ENCODE data around the gene CNKSR2. TPM values are rescaled to one million over a fixed set of nuclear protein-coding genes. Genes with fewer than 3 reads are reported as not detected.

CNKSR2 gene
- total and polyA plus RNA-seq, 11 donors: 0.07 to 3.0 (median 0.47) TPM; not detected in 1

DNA sequence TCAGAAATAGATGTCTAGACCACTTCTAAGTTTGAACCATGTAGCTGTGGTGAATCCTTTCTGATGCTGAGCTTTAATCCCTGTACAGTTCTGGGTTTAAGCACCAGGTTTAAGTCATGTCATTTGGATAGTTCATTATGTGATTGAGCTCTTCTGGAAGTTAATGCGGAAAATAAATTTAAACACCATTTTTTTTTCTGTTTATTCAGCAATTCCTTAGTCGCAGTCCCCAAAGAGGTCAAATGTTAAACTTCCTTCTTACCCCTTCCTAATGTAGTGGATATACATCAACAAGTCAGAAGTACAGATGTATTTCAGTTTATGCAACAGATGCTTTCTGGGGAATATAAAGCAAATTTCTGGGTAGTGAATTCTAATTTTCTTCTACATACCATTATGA, 52.9 kb downstream of the CNKSR2 start:
- peaks cover 0 to 4% (median 0%) of the 10 kb centered on the region in 9 donors for H3K27me3 ChIP-seq
- H3K36me3 ChIP-seq: no peaks in the 10 kb centered on the region
- no peaks in the 10 kb centered on the region for H3K4me1 ChIP-seq
- no peak overlapping the region for H3K27ac ChIP-seq
- DNase-seq (no peak), ATAC-seq (no peak)
- intact Hi-C loops (cut with DNase I): no loop called here
- no peaks in the 10 kb centered on the region for H3K9me3 ChIP-seq
- no peak overlapping the region for H3K4me3 ChIP-seq
- TF ChIP-seq, protein P1, sequence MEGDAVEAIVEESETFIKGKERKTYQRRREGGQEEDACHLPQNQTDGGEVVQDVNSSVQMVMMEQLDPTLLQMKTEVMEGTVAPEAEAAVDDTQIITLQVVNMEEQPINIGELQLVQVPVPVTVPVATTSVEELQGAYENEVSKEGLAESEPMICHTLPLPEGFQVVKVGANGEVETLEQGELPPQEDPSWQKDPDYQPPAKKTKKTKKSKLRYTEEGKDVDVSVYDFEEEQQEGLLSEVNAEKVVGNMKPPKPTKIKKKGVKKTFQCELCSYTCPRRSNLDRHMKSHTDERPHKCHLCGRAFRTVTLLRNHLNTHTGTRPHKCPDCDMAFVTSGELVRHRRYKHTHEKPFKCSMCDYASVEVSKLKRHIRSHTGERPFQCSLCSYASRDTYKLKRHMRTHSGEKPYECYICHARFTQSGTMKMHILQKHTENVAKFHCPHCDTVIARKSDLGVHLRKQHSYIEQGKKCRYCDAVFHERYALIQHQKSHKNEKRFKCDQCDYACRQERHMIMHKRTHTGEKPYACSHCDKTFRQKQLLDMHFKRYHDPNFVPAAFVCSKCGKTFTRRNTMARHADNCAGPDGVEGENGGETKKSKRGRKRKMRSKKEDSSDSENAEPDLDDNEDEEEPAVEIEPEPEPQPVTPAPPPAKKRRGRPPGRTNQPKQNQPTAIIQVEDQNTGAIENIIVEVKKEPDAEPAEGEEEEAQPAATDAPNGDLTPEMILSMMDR (IDR thresholded peaks at IDR 0.05): no peak
- no peak for TF ChIP-seq POLR2A (IDR thresholded peaks at IDR 0.05)
- WGBS, 4 donors: 64 to 78% (median 70%) methylated on average over 2 of the region's 2 CpGs

DNA sequence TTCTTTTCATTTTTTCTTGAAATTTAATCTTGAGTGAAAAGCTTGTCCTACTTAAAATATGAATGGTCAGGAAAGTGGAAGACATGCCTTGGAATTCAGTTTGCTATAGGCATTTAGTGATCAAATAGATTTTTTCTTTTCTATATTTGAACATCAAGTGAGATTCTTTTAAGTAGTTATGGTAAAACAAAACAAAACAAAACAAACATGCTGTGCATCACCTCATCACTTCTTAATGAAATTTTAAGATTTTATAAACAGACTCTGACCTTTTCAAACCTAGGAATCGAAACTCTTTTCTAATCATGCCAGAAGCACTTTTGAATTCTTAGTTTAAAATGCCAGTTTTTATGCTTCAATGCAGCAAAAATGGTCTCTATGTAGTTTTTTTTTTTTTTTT, 62.8 kb downstream of the CNKSR2 start:
- no peak overlapping the region for H3K27ac ChIP-seq
- DNase-seq (no peak), ATAC-seq (no peak)
- H3K36me3 ChIP-seq: no peaks in the 10 kb centered on the region
- WGBS, 4 donors: 60 to 94% (median 77%) methylated on average over 1 of the region's 1 CpG
- no peaks in the 10 kb centered on the region for H3K27me3 ChIP-seq
- no peaks in the 10 kb centered on the region for H3K4me1 ChIP-seq
- no peak overlapping the region for H3K4me3 ChIP-seq
- intact Hi-C loops (cut with DNase I): no loop called here
- no peak for TF ChIP-seq POLR2A (IDR thresholded peaks at IDR 0.05)
- TF ChIP-seq, protein P1 (IDR thresholded peaks at IDR 0.05): no peak
- H3K9me3 ChIP-seq: no peaks in the 10 kb centered on the region

DNA sequence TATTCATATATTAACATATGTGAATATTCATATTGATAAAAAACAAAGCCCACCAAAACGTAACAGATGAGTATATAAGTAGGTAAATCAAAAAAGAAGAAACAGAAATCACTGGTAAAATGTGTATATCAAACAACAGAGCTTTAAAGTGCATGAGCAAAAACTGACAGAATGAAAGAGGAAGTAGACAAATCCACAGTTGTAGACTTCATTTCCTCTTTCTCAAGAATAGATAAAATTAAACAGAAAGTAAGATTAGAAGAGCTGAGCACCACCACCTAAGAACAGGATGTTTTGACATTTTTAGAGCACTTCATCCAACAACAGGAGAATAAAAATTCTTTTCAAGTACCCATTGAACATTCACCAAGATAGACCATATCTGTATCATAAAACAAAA, 64.6 kb downstream of the CNKSR2 start:
- H3K4me3 ChIP-seq: no peak overlapping the region
- H3K27ac ChIP-seq: peak overlapping the region in 1 of 12 donors; percentile 9
- TF ChIP-seq POLR2A (IDR thresholded peaks at IDR 0.05): no peak
- TF ChIP-seq, protein P1 (IDR thresholded peaks at IDR 0.05): no peak
- H3K27me3 ChIP-seq: no peaks in the 10 kb centered on the region
- DNase-seq (no peak), ATAC-seq (no peak)
- no peaks in the 10 kb centered on the region for H3K9me3 ChIP-seq
- 33 to 50% (median 44%) methylated on average over 1 of the region's 1 CpG for WGBS, 4 donors
- intact Hi-C loops (cut with DNase I): no loop called here
- no peaks in the 10 kb centered on the region for H3K4me1 ChIP-seq
- H3K36me3 ChIP-seq: no peaks in the 10 kb centered on the region

DNA sequence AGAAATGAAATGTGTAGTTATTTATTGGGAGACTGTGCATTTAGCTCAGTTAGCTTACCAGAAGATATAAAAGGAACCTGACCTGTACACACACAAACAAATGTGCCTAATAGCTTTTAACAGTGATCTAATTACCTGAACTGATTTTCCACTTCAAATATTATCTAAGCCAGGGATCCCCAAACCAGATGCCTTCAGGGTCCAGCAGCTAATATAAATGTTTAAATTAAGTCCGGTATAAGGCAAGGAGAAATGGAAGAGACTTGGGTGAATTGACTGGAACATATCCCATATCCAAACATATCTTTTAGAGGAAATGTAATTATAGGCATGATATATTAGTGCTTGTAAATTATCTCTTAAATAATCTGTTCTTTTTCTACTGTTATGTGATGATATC, 66.7 kb downstream of the CNKSR2 start:
- intact Hi-C loops (cut with DNase I): no loop called here
- Histone ChIP-seq H3K9me3 (no peaks in the 10 kb centered on the region), H3K4me1 (no peaks in the 10 kb centered on the region), H3K27me3 (no peaks in the 10 kb centered on the region), H3K4me3 (no peak overlapping the region), H3K27ac (no peak overlapping the region), H3K36me3 (no peaks in the 10 kb centered on the region)
- WGBS, 4 donors: 69 to 94% (median 83%) methylated on average over 1 of the region's 1 CpG
- no peak for TF ChIP-seq POLR2A (IDR thresholded peaks at IDR 0.05)
- TF ChIP-seq, protein P1 (IDR thresholded peaks at IDR 0.05): no peak
- DNase-seq (no peak), ATAC-seq (no peak)
